Stomach (tissue), 4 donors: Measurements from ENCODE around the gene CLPX.

Experiments
- CTCF ChIP-seq, 7 experiments: fragments of 450-650 bp in 4 of 7; fragments of 200-600 bp in 3 of 7; sonication (generic) in 3 of 7; IDR thresholded peaks; one replicate each; pipeline ENCODE4 v1.5.1; 2016 to 2019; ENCODE audit warnings: antibody characterized with exemption in 7 of 7, control low read depth in 2 of 7, mild to moderate bottlenecking in 1 of 7
- EP300 ChIP-seq: sonication (generic); formaldehyde crosslinking; IDR thresholded peaks from one replicate; pipeline ENCODE4 v1.6.1; 2017; ENCODE audit warnings: antibody characterized with exemption
- POLR2A ChIP-seq, 4 donors: fragments of 450-650 bp; IDR thresholded peaks; one replicate each; pipeline ENCODE4 v1.6.1; 2016; ENCODE audit warnings: antibody characterized with exemption in 4 of 4, control low read depth in 2 of 4, mild to moderate bottlenecking in 1 of 4, moderate library complexity in 1 of 4
- POLR2AphosphoS5 ChIP-seq, 3 donors: sonication (generic); formaldehyde crosslinking; IDR thresholded peaks; one replicate each; pipeline ENCODE4 v1.6.1; 2016; ENCODE audit warnings: antibody characterized with exemption in 3 of 3

GRCh38 chr15:65115086-65115485 is 70.1 kb downstream of the CLPX start, which contains the start of gene UBAP1L:
- TF ChIP-seq CTCF (IDR thresholded peaks at IDR 0.05) (no peak), POLR2A (IDR thresholded peaks at IDR 0.05) (no peak), POLR2AphosphoS5 (IDR thresholded peaks at IDR 0.05) (no peak), EP300 (no peak)
